H1 (cell line): ENCODE measurements around the gene CDCP1. TPM values are rescaled to one million over a fixed set of nuclear protein-coding genes. Genes with fewer than 3 reads are reported as not detected.

Source experiments
- CTCF ChIA-PET: fragments of 300-600 bp; sonication (Branson Sonifier 250); formaldehyde crosslinking; loops from one replicate; lab custom pipeline; 2021; ENCODE audit not compliant: partially characterized antibody; lab: Charles Lee
- POLR2A ChIA-PET: fragments of 300-600 bp; sonication (Branson Sonifier 250); formaldehyde crosslinking; loops from one replicate; lab custom pipeline; 2021; ENCODE audit warnings: inconsistent platforms; ENCODE audit not compliant: partially characterized antibody; lab: Charles Lee
- DNase-seq, 2 experiments: peaks; one replicate each; pipeline versions ENCODE4 v3.0.0 to v3.0.0-alpha.2; 2010 to 2022; ENCODE audit warnings: low spot score in 2 of 2, low read depth in 1 of 2, mixed read lengths in 1 of 2
- FAIRE-seq: peaks from 2 replicates; lab custom pipeline; 2011; peaks lifted over from hg19 to GRCh38; lab: Jason Lieb, UNC
- H2AFZ ChIP-seq: 2 replicates; pipeline ENCODE4 v1.8.1; 2012; ENCODE audit warnings: low read length, inconsistent platforms
- H2AK5ac ChIP-seq: 2 replicates; pipeline ENCODE4 v1.6.1; 2013; ENCODE audit warnings: low read depth, low read length
- H2BK120ac ChIP-seq: replicated peaks from 2 replicates; pipeline ENCODE3; 2013; ENCODE audit warnings: low read depth, low read length, inconsistent platforms
- H2BK12ac ChIP-seq: 2 replicates; pipeline ENCODE4 v1.6.1; 2013; ENCODE audit warnings: low read depth, low read length
- H2BK15ac ChIP-seq: 2 replicates; pipeline ENCODE4 v1.6.1; 2013; ENCODE audit warnings: low read length
- H2BK20ac ChIP-seq: 2 replicates; pipeline ENCODE4 v1.6.1; 2013; ENCODE audit warnings: low read length
- H2BK5ac ChIP-seq: 2 replicates; pipeline ENCODE4 v1.6.1; 2013; ENCODE audit warnings: low read depth, low read length
- H3K14ac ChIP-seq: 2 replicates; pipeline ENCODE4 v1.6.1; 2013; ENCODE audit warnings: inconsistent platforms; ENCODE audit not compliant: insufficient read length
- H3K18ac ChIP-seq: 2 replicates; pipeline ENCODE4 v1.6.1; 2013; ENCODE audit warnings: low read length; ENCODE audit errors: extremely low read depth
- H3K23ac ChIP-seq: 2 replicates; pipeline ENCODE4 v1.6.1; 2013; ENCODE audit warnings: inconsistent platforms; ENCODE audit not compliant: insufficient read length
- H3K23me2 ChIP-seq: 2 replicates; pipeline ENCODE4 v1.6.1; 2013; ENCODE audit warnings: low read depth, low read length
- H3K27ac ChIP-seq: 2 replicates; pipeline ENCODE4 v1.6.1; 2011; ENCODE audit warnings: low read depth, low read length, inconsistent platforms
- H3K27me3 ChIP-seq, 4 experiments: replicated peaks in 1 of 4; 1 replicate in 1 of 4; 2 replicates in 3 of 4; pipeline versions ENCODE4 v1.6.1 to v1.8.1; 2011 to 2013; ENCODE audit warnings: low read length in 3 of 4, mild to moderate bottlenecking in 3 of 4, inconsistent platforms in 2 of 4, mixed read lengths in 2 of 4, moderate library complexity in 1 of 4; ENCODE audit not compliant: control insufficient read depth in 3 of 4, insufficient read depth in 3 of 4; ENCODE audit errors: extremely low read depth in 1 of 4
- H3K36me3 ChIP-seq, 4 experiments: 2 replicates each; pipeline versions ENCODE4 v1.6.1 to v1.8.1; 2011 to 2013; ENCODE audit warnings: mild to moderate bottlenecking in 4 of 4, low read length in 3 of 4, moderate library complexity in 2 of 4, control low read depth in 1 of 4, inconsistent platforms in 1 of 4; ENCODE audit not compliant: insufficient read depth in 4 of 4, control insufficient read depth in 2 of 4
- H3K4ac ChIP-seq: replicated peaks from 2 replicates; pipeline ENCODE3; 2013; ENCODE audit warnings: low read length, low read depth, mixed read lengths, inconsistent platforms; ENCODE audit not compliant: insufficient read length
- H3K4me1 ChIP-seq, 4 experiments: replicated peaks in 1 of 4; 1 replicate in 1 of 4; 2 replicates in 3 of 4; pipeline versions ENCODE4 v1.6.1 to v1.8.1; 2011 to 2013; ENCODE audit warnings: low read length in 3 of 4, inconsistent platforms in 2 of 4, mixed read lengths in 1 of 4; ENCODE audit not compliant: insufficient read depth in 4 of 4, control insufficient read depth in 3 of 4
- H3K4me2 ChIP-seq, 2 experiments: 2 replicates each; pipeline versions ENCODE4 v1.6.1 to v1.8.1; 2011 to 2013; ENCODE audit warnings: low read depth in 2 of 2, low read length in 2 of 2, control low read depth in 1 of 2, inconsistent platforms in 1 of 2, mild to moderate bottlenecking in 1 of 2; ENCODE audit not compliant: insufficient read depth in 1 of 2
- H3K4me3 ChIP-seq, 4 experiments: fragments of 200-600, 300-600 bp in 1 of 4; sonication (generic), shearing (Covaris generic), sonication (Bioruptor Twin) in 1 of 4; 2 replicates each; pipeline versions ENCODE4 v1.5.1 to v1.8.1; 2011 to 2016; ENCODE audit warnings: low read length in 4 of 4, low read depth in 3 of 4, control low read depth in 2 of 4, inconsistent platforms in 2 of 4, mild to moderate bottlenecking in 2 of 4, mixed read lengths in 1 of 4, moderate library complexity in 1 of 4; ENCODE audit not compliant: insufficient read depth in 2 of 4; ENCODE audit errors: extremely low read depth in 1 of 4
- H3K56ac ChIP-seq: replicated peaks from 2 replicates; pipeline ENCODE3; 2013; ENCODE audit warnings: low read depth, mild to moderate bottlenecking, mixed read lengths, low read length, inconsistent platforms; ENCODE audit not compliant: insufficient read length
- H3K79me1 ChIP-seq: 2 replicates; pipeline ENCODE4 v1.6.1; 2013; ENCODE audit warnings: low read depth, low read length, control low read depth
- H3K79me2 ChIP-seq, 2 experiments: 2 replicates each; pipeline versions ENCODE4 v1.6.1 to v1.8.1; 2012 to 2013; ENCODE audit warnings: low read length in 2 of 2, mild to moderate bottlenecking in 2 of 2, inconsistent platforms in 1 of 2; ENCODE audit not compliant: insufficient read depth in 2 of 2, control insufficient read depth in 1 of 2
- H3K9ac ChIP-seq, 4 experiments: replicated peaks in 1 of 4; 1 replicate in 1 of 4; 2 replicates in 3 of 4; pipeline versions ENCODE4 v1.6.1 to v1.8.1; 2011 to 2013; ENCODE audit warnings: low read depth in 3 of 4, low read length in 3 of 4, control low read depth in 2 of 4, mild to moderate bottlenecking in 2 of 4, moderate library complexity in 2 of 4, inconsistent platforms in 1 of 4; ENCODE audit errors: extremely low read depth in 1 of 4
- H3K9me3 ChIP-seq, 2 experiments: 2 replicates each; pipeline versions ENCODE4 v1.6.1 to v1.8.1; 2012 to 2013; ENCODE audit warnings: mild to moderate bottlenecking in 2 of 2, moderate library complexity in 2 of 2, control low read depth in 1 of 2, inconsistent platforms in 1 of 2, low read depth in 1 of 2, low read length in 1 of 2, mixed read lengths in 1 of 2; ENCODE audit not compliant: insufficient read depth in 2 of 2
- H4K20me1 ChIP-seq, 2 experiments: replicated peaks in 1 of 2; 2 replicates each; pipeline versions ENCODE3 to v1.8.1; 2011 to 2013; ENCODE audit warnings: inconsistent platforms in 2 of 2, low read length in 2 of 2, mild to moderate bottlenecking in 1 of 2; ENCODE audit not compliant: insufficient read depth in 2 of 2, control insufficient read depth in 1 of 2
- H4K5ac ChIP-seq: 2 replicates; pipeline ENCODE4 v1.6.1; 2013; ENCODE audit warnings: low read length, low read depth, mixed read lengths, inconsistent platforms; ENCODE audit not compliant: insufficient read length
- H4K8ac ChIP-seq: 2 replicates; pipeline ENCODE4 v1.8.0; 2013; ENCODE audit warnings: mild to moderate bottlenecking, moderate library complexity, low read length, inconsistent platforms; ENCODE audit not compliant: insufficient read depth; ENCODE audit errors: extremely low read depth
- H4K91ac ChIP-seq: replicated peaks from 2 replicates; pipeline ENCODE3; 2013; ENCODE audit warnings: low read length, mixed read lengths, inconsistent platforms; ENCODE audit not compliant: insufficient read length
- ASH2L ChIP-seq: fragments of 200-600, 300-600 bp; sonication (generic); IDR thresholded peaks from one replicate; pipeline ENCODE4 v1.7.1; 2017; ENCODE audit warnings: low read length
- ATF2 ChIP-seq: IDR thresholded peaks from 2 replicates; pipeline ENCODE4 v1.6.1; 2012; ENCODE audit warnings: low read length, inconsistent platforms
- CEBPB ChIP-seq: IDR thresholded peaks from 2 replicates; pipeline ENCODE4 v1.6.1; 2012; ENCODE audit warnings: low read depth, low read length
- CHD1 ChIP-seq: IDR thresholded peaks from 2 replicates; pipeline ENCODE4 v1.6.1; 2012; ENCODE audit warnings: low read depth, low read length, improper control_type of control experiment
- CREB1 ChIP-seq: IDR thresholded peaks from 2 replicates; pipeline ENCODE4 v1.6.1; 2012; ENCODE audit warnings: inconsistent platforms
- HDAC6 ChIP-seq: IDR thresholded peaks from one replicate; pipeline ENCODE4 v1.7.1; 2012; ENCODE audit warnings: low read depth, mild to moderate bottlenecking, inconsistent platforms, low read length, moderate library complexity
- KDM5A ChIP-seq: fragments of 200-600 bp; IDR thresholded peaks from 2 replicates; pipeline ENCODE4 v1.7.1; 2012; ENCODE audit warnings: mild to moderate bottlenecking, low read length, inconsistent platforms, mixed read lengths
- RBBP5 ChIP-seq: IDR thresholded peaks from 2 replicates; pipeline ENCODE4 v1.7.1; 2012; ENCODE audit warnings: low read depth, mild to moderate bottlenecking, inconsistent platforms, low read length, moderate library complexity, borderline replicate concordance
- RXRA ChIP-seq: IDR thresholded peaks from 2 replicates; pipeline ENCODE4 v1.6.1; 2011; ENCODE audit warnings: low read depth, mild to moderate bottlenecking, low read length, moderate library complexity; ENCODE audit not compliant: insufficient read depth
- SP4 ChIP-seq: IDR thresholded peaks from 2 replicates; pipeline ENCODE4 v1.6.1; 2012; ENCODE audit warnings: low read length, inconsistent platforms
- SUZ12 ChIP-seq: fragments of 200-600 bp; sonication (generic); IDR thresholded peaks from 2 replicates; pipeline ENCODE4 v1.6.1; 2012; ENCODE audit warnings: mild to moderate bottlenecking, inconsistent platforms, low read length, moderate library complexity, mixed read lengths
- WGBS, 2 experiments: shearing (Covaris generic) in 1 of 2; methylation state at CpG; one replicate each; pipeline versions ENCODE4 v1.1.6 to v1.1.7; 2013 to 2015; ENCODE audit warnings: low lambda C conversion rate in 2 of 2, mixed read lengths in 2 of 2, inconsistent platforms in 1 of 2, low coverage in 1 of 2, missing lambda C conversion rate in 1 of 2; ENCODE audit not compliant: insufficient replicate concordance in 2 of 2, insufficient coverage in 1 of 2, insufficient read length in 1 of 2; ENCODE audit errors: extremely low coverage in 1 of 2, missing lambda C conversion rate in 1 of 2; 5-methylcytosine and 5-hydroxymethylcytosine counted together
- polyA plus RNA-seq, 7 experiments: library from polyadenylated mRNA; depleted of rRNA in 3 of 7; stranded (reverse) in 5 of 7; unstranded in 2 of 7; fragments of >200 nt in 5 of 7; fragments of 200-250 nt in 2 of 7; gene quantifications; 1 replicate in 5 of 7; 2 replicates in 1 of 7; 4 replicates in 1 of 7; pipeline versions ENCODE4 v1.2.1 to v1.2.3, GENCODE V29; 2011 to 2013; ENCODE audit warnings: missing spikeins in 2 of 7, mixed read lengths in 2 of 7
- total RNA-seq: library from RNA; stranded (reverse); fragmentation: NEBNext Ultra II Directional; extraction: Animal tissue kit (Norgen Biotek cat#: 25700); gene quantifications from 2 replicates; pipeline ENCODE4 v1.2.1, GENCODE V29; 2021
- TF ChIP-seq, protein P1 (sequence below): IDR thresholded peaks from 2 replicates; pipeline ENCODE4 v1.6.1; 2012; ENCODE audit warnings: inconsistent platforms

CDCP1 gene
- total and polyA plus RNA-seq, 2 of the 8 experiments (the other 6 are each of a cell fraction or from before 2014, with no cell fraction given), result 10.0 to 23.3 TPM

DNA sequence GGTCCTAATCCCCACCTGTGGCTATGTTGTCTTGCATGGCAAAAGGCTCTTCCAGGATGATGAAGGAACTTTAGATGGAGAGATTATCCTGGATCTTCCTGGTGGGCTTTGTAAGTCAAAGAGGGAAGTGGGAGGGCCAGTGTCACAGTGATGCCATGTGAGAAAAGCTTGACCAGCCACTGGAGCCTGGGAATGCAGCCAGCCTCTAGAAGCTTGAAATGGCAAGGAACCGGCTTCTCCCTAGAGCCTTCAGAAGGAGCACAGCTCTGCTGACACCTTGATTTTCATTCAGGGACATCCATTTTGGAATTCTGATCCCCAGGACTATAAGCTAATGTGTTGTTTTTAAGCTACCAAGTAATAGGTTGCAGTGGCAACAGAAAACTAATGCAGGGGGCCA is 61.8 kb downstream of the CDCP1 start:
- no peak overlapping the region; the same call in 1 of the 2 replicates for H2BK5ac ChIP-seq
- H3K14ac ChIP-seq, result no peak overlapping the region
- H3K36me3 ChIP-seq, result peaks cover 5 to 20% (median 15%) of the 10 kb centered on the region in 4 experiments
- H3K79me1 ChIP-seq, result no peaks in the 10 kb centered on the region
- TF ChIP-seq CHD1, result no peak
- TF ChIP-seq RXRA, result no peak
- TF ChIP-seq, protein P1, sequence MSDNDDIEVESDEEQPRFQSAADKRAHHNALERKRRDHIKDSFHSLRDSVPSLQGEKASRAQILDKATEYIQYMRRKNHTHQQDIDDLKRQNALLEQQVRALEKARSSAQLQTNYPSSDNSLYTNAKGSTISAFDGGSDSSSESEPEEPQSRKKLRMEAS, result no peak
- TF ChIP-seq HDAC6, result no peak
- no peak for TF ChIP-seq RBBP5
- no peak for TF ChIP-seq SP4
- TF ChIP-seq KDM5A, result no peak
- no peak for TF ChIP-seq SUZ12
- TF ChIP-seq ASH2L, result no peak
- no peak for TF ChIP-seq CEBPB
- no peak for TF ChIP-seq ATF2
- TF ChIP-seq CREB1, result no peak
- TF ChIP-seq, all 59 proteins: peak for 0
- Histone ChIP-seq H3K18ac (no peak overlapping the region), H3K23ac (no peak overlapping the region), H3K9me3 (no peaks in the 10 kb centered on the region), H3K79me2 (no peaks in the 10 kb centered on the region), H2AK5ac (no peak overlapping the region), H3K27ac (no peak overlapping the region), H4K5ac (no peak overlapping the region), H4K20me1 (no peaks in the 10 kb centered on the region), H3K4ac (no peak overlapping the region), H3K27me3 (no peaks in the 10 kb centered on the region), H3K23me2 (no peaks in the 10 kb centered on the region), H2BK120ac (no peak overlapping the region), H2BK15ac (no peak overlapping the region), H2AFZ (no peak overlapping the region), H3K4me2 (no peak overlapping the region), H4K91ac (no peak overlapping the region), H3K9ac (no peak overlapping the region), H2BK12ac (no peak overlapping the region), H3K4me3 (no peak overlapping the region), H4K8ac (no peak overlapping the region), H3K4me1 (no peaks in the 10 kb centered on the region), H2BK20ac (no peak overlapping the region), H3K56ac (no peak overlapping the region)
- ChIA-PET CTCF (interaction anchor here (0.9 to 2.2 kb wide), 5 partner anchors 9 to 182 kb away, joined by 3 to 7 read pairs (median 4); no protein-coding TSS in a partner anchor), POLR2A (no interaction called here)
- no peak for DNase-seq
- 88% methylated on average over 1 of the region's 1 CpG; no CpG with 5 or more reads in 1 of the 2 experiments for WGBS, 2 experiments
- no peak for FAIRE-seq
